ENCODE measurements around the gene PCSK4.
A peak's percentile ranks its signal among the peaks of the same experiment; 100 is the strongest.
"Not testable (repeated sequence)": the region's sequence is repeated elsewhere in the genome, so short reads cannot be mapped to it uniquely, and the experiment has no call there.

Gene PCSK4

GRCh38 chr19:1522061-1522460 lies 31.9 kb upstream of the PCSK4 start:
- Histone ChIP-seq H3K9me3 (ENCODE audit: control insufficient read depth, insufficient read depth, low read length) (no peaks in the 10 kb centered on the region), H3K4me3 (ENCODE audit: low read length) (no peak overlapping the region), H3K36me3 (ENCODE audit: control insufficient read depth, insufficient read depth, low read length) (no peaks in the 10 kb centered on the region), H3K27ac (ENCODE audit: low read length) (no peak overlapping the region), H3K27me3 (ENCODE audit: control insufficient read depth, insufficient read depth, low read length) (peaks cover 14% of the 10 kb centered on the region; the same call in 1 of the 2 replicates), H3K4me1 (ENCODE audit: control insufficient read depth, insufficient read depth, low read length) (no peaks in the 10 kb centered on the region)
- DNase-seq (ENCODE audit: low read depth, low spot score), result no peak
- WGBS (ENCODE audit: insufficient coverage, insufficient read length), result no CpG with 5 or more reads among the region's 10 CpGs

GRCh38 chr19:1521636-1522035 lies 31.5 kb upstream of the PCSK4 start:
- Histone ChIP-seq H3K4me3 (ENCODE audit: low read length) (no peak overlapping the region), H3K27ac (ENCODE audit: low read length) (no peak overlapping the region), H3K36me3 (ENCODE audit: control insufficient read depth, insufficient read depth, low read length) (no peaks in the 10 kb centered on the region), H3K27me3 (ENCODE audit: control insufficient read depth, insufficient read depth, low read length) (peaks cover 14% of the 10 kb centered on the region; the same call in 1 of the 2 replicates), H3K4me1 (ENCODE audit: control insufficient read depth, insufficient read depth, low read length) (no peaks in the 10 kb centered on the region), H3K9me3 (ENCODE audit: control insufficient read depth, insufficient read depth, low read length) (no peaks in the 10 kb centered on the region)
- WGBS (ENCODE audit: insufficient coverage, insufficient read length), result no CpG with 5 or more reads among the region's 14 CpGs
- no peak for DNase-seq (ENCODE audit: low read depth, low spot score)

- H3K36me3 ChIP-seq (ENCODE audit: control insufficient read depth, insufficient read depth, low read length), result no peaks in the 10 kb centered on the region
- no peaks in the 10 kb centered on the region for H3K9me3 ChIP-seq (ENCODE audit: control insufficient read depth, insufficient read depth, low read length)
- H3K27ac ChIP-seq (ENCODE audit: low read length), result no peak overlapping the region
- no CpG with 5 or more reads among the region's 17 CpGs for WGBS (ENCODE audit: insufficient coverage, insufficient read length)
- DNase-seq (ENCODE audit: low read depth, low spot score), result no peak
- H3K27me3 ChIP-seq (ENCODE audit: control insufficient read depth, insufficient read depth, low read length), result peaks cover 14% of the 10 kb centered on the region; the same call in 1 of the 2 replicates
- no peaks in the 10 kb centered on the region for H3K4me1 ChIP-seq (ENCODE audit: control insufficient read depth, insufficient read depth, low read length)
- no peak overlapping the region for H3K4me3 ChIP-seq (ENCODE audit: low read length)
Measured at GRCh38 chr19:1520203-1520780, 30.1 kb upstream of the PCSK4 start.

- not testable (repeated sequence) for H3K36me3 ChIP-seq (ENCODE audit: control insufficient read depth, insufficient read depth, low read length); H3K4me1 ChIP-seq (ENCODE audit: control insufficient read depth, insufficient read depth, low read length); DNase-seq (ENCODE audit: low read depth, low spot score); H3K4me3 ChIP-seq (ENCODE audit: low read length); H3K27ac ChIP-seq (ENCODE audit: low read length); H3K9me3 ChIP-seq (ENCODE audit: control insufficient read depth, insufficient read depth, low read length)
- WGBS (ENCODE audit: insufficient coverage, insufficient read length), result no CpG with 5 or more reads among the region's 8 CpGs
- peaks cover 11% of the 10 kb centered on the region; the same call in 1 of the 2 replicates for H3K27me3 ChIP-seq (ENCODE audit: control insufficient read depth, insufficient read depth, low read length)
Measured at GRCh38 chr19:1519802-1520201, 29.7 kb upstream of the PCSK4 start.

- WGBS (ENCODE audit: insufficient coverage, insufficient read length), result no CpG with 5 or more reads among the region's 4 CpGs
- H3K27ac ChIP-seq (ENCODE audit: low read length), result no peak overlapping the region
- H3K4me1 ChIP-seq (ENCODE audit: control insufficient read depth, insufficient read depth, low read length), result no peaks in the 10 kb centered on the region
- H3K9me3 ChIP-seq (ENCODE audit: control insufficient read depth, insufficient read depth, low read length), result no peaks in the 10 kb centered on the region
- no peaks in the 10 kb centered on the region for H3K36me3 ChIP-seq (ENCODE audit: control insufficient read depth, insufficient read depth, low read length)
- no peak overlapping the region for H3K4me3 ChIP-seq (ENCODE audit: low read length)
- H3K27me3 ChIP-seq (ENCODE audit: control insufficient read depth, insufficient read depth, low read length), result peaks cover 4% of the 10 kb centered on the region; the same call in 1 of the 2 replicates
- no peak for DNase-seq (ENCODE audit: low read depth, low spot score)
Measured at GRCh38 chr19:1518471-1518870, 28.3 kb upstream of the PCSK4 start.

GRCh38 chr19:1516395-1516753 lies 26.2 kb upstream of the PCSK4 start:
- DNase-seq (ENCODE audit: low read depth, low spot score), result no peak
- no peak overlapping the region for H3K27ac ChIP-seq (ENCODE audit: low read length)
- no peaks in the 10 kb centered on the region; the same call in 1 of the 2 replicates for H3K4me1 ChIP-seq (ENCODE audit: control insufficient read depth, insufficient read depth, low read length)
- no peaks in the 10 kb centered on the region for H3K36me3 ChIP-seq (ENCODE audit: control insufficient read depth, insufficient read depth, low read length)
- H3K4me3 ChIP-seq (ENCODE audit: low read length), result no peak overlapping the region
- no peaks in the 10 kb centered on the region for H3K27me3 ChIP-seq (ENCODE audit: control insufficient read depth, insufficient read depth, low read length)
- WGBS (ENCODE audit: insufficient coverage, insufficient read length), result no CpG with 5 or more reads among the region's 8 CpGs
- no peaks in the 10 kb centered on the region for H3K9me3 ChIP-seq (ENCODE audit: control insufficient read depth, insufficient read depth, low read length)

- WGBS (ENCODE audit: insufficient coverage, insufficient read length), result no CpG with 5 or more reads among the region's 14 CpGs
- H3K4me1 ChIP-seq (ENCODE audit: control insufficient read depth, insufficient read depth, low read length), result no peaks in the 10 kb centered on the region; the same call in 1 of the 2 replicates
- no peak for DNase-seq (ENCODE audit: low read depth, low spot score)
- no peaks in the 10 kb centered on the region for H3K27me3 ChIP-seq (ENCODE audit: control insufficient read depth, insufficient read depth, low read length)
- H3K4me3 ChIP-seq (ENCODE audit: low read length), result no peak overlapping the region
- no peaks in the 10 kb centered on the region for H3K9me3 ChIP-seq (ENCODE audit: control insufficient read depth, insufficient read depth, low read length)
- no peaks in the 10 kb centered on the region for H3K36me3 ChIP-seq (ENCODE audit: control insufficient read depth, insufficient read depth, low read length)
- H3K27ac ChIP-seq (ENCODE audit: low read length), result no peak overlapping the region
Measured at GRCh38 chr19:1514986-1515721, 25.0 kb upstream of the PCSK4 start.

- Histone ChIP-seq H3K27ac (ENCODE audit: low read length) (no peak overlapping the region), H3K4me3 (ENCODE audit: low read length) (no peak overlapping the region), H3K27me3 (ENCODE audit: control insufficient read depth, insufficient read depth, low read length) (no peaks in the 10 kb centered on the region), H3K9me3 (ENCODE audit: control insufficient read depth, insufficient read depth, low read length) (no peaks in the 10 kb centered on the region), H3K4me1 (ENCODE audit: control insufficient read depth, insufficient read depth, low read length) (no peaks in the 10 kb centered on the region; the same call in 1 of the 2 replicates), H3K36me3 (ENCODE audit: control insufficient read depth, insufficient read depth, low read length) (no peaks in the 10 kb centered on the region)
- WGBS (ENCODE audit: insufficient coverage, insufficient read length), result no CpG with 5 or more reads among the region's 10 CpGs
- DNase-seq (ENCODE audit: low read depth, low spot score), result no peak
Measured at GRCh38 chr19:1514295-1514661, 24.1 kb upstream of the PCSK4 start.

GRCh38 chr19:1513499-1514294 lies 23.5 kb upstream of the PCSK4 start:
- H3K27ac ChIP-seq (ENCODE audit: low read length), result no peak overlapping the region
- peak overlapping the region; percentile 28; the same call in 1 of the 2 replicates for H3K4me3 ChIP-seq (ENCODE audit: low read length)
- no peaks in the 10 kb centered on the region for H3K27me3 ChIP-seq (ENCODE audit: control insufficient read depth, insufficient read depth, low read length)
- no peaks in the 10 kb centered on the region for H3K36me3 ChIP-seq (ENCODE audit: control insufficient read depth, insufficient read depth, low read length)
- no peaks in the 10 kb centered on the region for H3K9me3 ChIP-seq (ENCODE audit: control insufficient read depth, insufficient read depth, low read length)
- DNase-seq (ENCODE audit: low read depth, low spot score), result no peak
- H3K4me1 ChIP-seq (ENCODE audit: control insufficient read depth, insufficient read depth, low read length), result no peaks in the 10 kb centered on the region; the same call in 1 of the 2 replicates
- no CpG with 5 or more reads among the region's 52 CpGs for WGBS (ENCODE audit: insufficient coverage, insufficient read length)

- H3K4me3 ChIP-seq (ENCODE audit: low read length), result peak within 1 kb of the TSS; percentile 28; the same call in 1 of the 2 replicates
- H3K9me3 ChIP-seq (ENCODE audit: control insufficient read depth, insufficient read depth, low read length), result no peaks in the 10 kb centered on the region
- H3K27ac ChIP-seq (ENCODE audit: low read length), result no peak within 1 kb of the TSS
- H3K4me1 ChIP-seq (ENCODE audit: control insufficient read depth, insufficient read depth, low read length), result peaks cover 3% of the 10 kb centered on the region
- no peaks in the 10 kb centered on the region for H3K27me3 ChIP-seq (ENCODE audit: control insufficient read depth, insufficient read depth, low read length)
- no CpG with 5 or more reads among the region's 78 CpGs for WGBS (ENCODE audit: insufficient coverage, insufficient read length)
- no peaks in the 10 kb centered on the region for H3K36me3 ChIP-seq (ENCODE audit: control insufficient read depth, insufficient read depth, low read length)
- no peak for DNase-seq (ENCODE audit: low read depth, low spot score)
Measured at GRCh38 chr19:1512671-1513498, 22.7 kb upstream of the PCSK4 start, which contains the start of gene ADAMTSL5. ADAMTSL5 (minus strand) TSS chr19:1513019; CDS start chr19:1510943, 2,076 bp downstream.
